Activated CD4-positive, CD25-positive, alpha-beta regulatory T cell treated with anti-CD3 and anti-CD28 coated beads, Interleukin-2, amount 50 U/mL, for 16 hours (primary cell): ENCODE measurements around the gene C11orf68.
A peak's percentile ranks its signal among the peaks of the same experiment; 100 is the strongest.

Experiments used
- DNase-seq: peaks from one replicate; pipeline ENCODE4 v3.0.0-alpha.2; 2020; ENCODE audit warnings: low read depth, low spot score

Gene C11orf68

DNA sequence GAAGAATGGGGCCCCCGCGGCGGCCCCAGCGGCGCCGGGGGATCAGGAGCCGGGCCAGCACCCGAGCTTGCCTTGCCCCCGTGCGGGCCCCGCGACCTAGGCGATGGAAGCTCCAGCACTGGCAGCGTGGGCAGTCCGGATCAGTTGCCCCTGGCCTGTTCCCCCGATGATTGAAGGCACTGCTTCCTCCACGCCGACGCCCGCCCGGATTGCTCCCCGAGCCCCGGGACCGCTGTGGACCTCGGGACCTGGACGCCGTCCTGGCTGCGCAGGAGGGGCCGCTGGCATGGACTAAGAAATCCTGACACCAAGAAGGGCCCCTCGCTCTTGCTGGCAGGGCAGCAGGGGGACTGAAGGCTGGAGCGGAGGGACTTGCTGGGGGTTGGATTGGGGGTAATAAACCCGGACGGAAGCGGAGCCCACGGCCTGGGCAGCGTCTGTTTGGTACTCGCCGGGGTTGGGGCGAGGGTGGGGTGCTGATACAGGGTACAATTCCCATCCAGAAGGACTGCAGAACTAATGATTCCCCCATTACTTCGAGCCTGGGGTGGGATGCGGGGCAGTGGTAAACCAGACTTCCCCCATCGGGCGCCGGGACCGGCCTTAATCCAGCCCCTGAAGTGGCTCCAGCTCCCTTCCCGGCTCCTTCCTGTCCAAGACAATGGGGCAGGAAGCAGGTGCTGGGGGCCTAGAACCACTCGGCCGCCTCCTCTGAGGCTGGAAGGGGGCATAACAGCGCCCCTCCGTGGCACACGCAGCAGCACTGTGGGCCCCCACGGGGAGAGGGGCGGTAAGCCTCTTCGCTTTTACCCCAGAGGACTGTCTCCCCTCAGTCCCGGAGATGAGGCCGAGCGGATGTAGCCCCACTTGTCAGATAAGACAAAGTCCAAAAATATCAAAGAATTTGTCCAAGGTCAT, 27.4 kb downstream of the C11orf68 start:
- DNase-seq: no peak

DNA sequence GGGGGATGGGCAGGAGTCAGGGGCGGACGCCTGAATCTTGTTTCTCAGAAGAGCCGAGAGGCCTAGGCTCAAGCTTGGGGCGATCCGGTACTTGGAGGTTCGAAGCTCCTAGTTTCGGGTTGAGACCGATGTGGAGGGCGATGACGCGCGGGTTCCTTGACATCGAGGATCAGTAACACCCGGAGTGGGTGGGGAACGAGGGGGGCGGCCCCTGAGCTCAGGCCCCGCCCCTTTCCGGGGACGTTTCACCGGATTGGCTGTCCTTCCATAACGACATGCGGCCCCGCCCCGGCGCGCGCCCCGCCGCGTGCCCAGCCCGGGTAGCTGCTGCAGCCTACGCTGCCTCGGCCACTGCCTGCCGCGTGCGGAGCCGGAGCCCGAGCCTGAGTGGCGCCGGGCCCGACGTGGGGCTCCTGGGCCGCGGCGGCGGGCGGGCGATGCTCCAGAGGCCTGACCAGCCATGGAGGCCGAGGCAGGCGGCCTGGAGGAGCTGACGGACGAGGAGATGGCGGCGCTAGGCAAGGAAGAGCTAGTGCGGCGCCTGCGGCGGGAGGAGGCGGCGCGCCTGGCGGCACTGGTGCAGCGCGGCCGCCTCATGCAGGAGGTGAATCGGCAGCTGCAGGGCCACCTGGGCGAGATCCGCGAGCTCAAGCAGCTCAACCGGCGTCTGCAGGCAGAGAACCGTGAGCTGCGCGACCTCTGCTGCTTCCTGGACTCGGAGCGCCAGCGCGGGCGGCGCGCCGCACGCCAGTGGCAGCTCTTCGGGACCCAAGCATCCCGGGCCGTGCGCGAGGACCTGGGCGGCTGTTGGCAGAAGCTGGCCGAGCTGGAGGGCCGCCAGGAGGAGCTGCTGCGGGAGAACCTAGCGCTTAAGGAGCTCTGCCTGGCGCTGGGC, 28.3 kb downstream of the C11orf68 start, which contains the start of gene CCDC85B:
Gene CCDC85B (plus strand): TSS at position 350 of the 895 bp plus-strand sequence. CDS start 111 bp downstream, at position 461.
- DNase-seq: peak; percentile 96

- DNase-seq: peak; percentile 94
Observed at GRCh38 chr11:65888163-65888814, 30.6 kb downstream of the C11orf68 start, which contains the start of gene FIBP. TSS of gene FIBP (minus strand) at chr11:65888471. CDS start at chr11:65888418, 53 bp downstream.

- no peak for DNase-seq
Observed at GRCh38 chr11:65887723-65888162, 31.1 kb downstream of the C11orf68 start.

- DNase-seq: no peak
Observed at GRCh38 chr11:65886826-65887722, 31.8 kb downstream of the C11orf68 start.

DNA sequence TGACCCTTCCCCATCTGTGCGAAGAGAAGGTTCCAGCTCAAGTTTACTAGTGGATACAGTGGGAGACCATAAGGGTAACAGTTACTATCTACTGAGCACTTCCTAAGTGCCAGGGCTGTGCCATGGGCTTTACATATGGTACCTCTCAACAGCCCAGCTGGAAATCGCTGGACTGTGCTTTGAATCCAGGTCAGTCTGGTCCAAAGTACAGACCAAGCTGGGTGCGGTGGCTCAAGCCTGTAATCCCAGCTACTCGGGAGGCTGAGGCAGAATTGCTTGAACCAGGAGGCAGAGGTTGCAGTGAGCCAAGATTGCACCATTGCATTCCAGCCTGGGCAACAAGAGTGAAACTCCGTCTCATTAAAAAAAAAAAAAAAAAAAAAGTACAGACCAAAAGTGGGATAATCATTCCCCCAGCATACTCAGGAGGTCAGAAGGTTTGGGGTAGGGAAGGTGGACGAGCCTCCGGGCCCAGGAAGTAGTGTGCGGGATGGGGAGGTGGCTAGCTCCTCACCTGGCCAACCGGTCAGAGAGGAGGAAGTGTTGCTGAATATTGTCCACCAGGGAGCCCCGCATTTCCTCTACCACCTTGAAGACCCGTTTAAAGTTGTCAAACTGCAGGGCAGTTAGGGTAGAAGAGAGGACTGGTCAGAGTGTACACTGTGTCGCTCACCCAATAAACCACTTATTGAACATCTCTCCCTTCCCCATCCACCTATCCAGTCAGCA, 32.9 kb downstream of the C11orf68 start:
- DNase-seq: no peak

GRCh38 chr11:65885231-65885630, 33.6 kb downstream of the C11orf68 start:
- no peak for DNase-seq

DNA sequence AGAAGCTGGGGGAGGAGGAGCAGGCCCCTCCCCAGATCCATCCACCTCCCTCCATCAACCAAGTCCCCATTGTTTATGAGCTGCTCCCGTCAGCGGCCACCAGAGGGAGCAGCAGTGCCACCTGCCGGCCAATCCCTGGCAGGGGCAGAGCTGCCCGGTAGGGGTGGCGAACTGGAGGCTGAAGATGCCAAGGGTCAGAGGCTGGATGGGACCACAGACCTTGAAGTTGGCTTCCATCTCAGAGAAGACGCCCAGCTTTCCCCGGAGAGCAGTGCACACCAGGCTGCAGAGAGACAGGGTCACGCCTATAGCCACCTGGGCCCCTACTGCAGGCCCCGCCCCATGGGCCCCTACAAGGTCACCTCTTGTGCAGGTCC, 34.2 kb downstream of the C11orf68 start:
- peak; percentile 68 for DNase-seq

GRCh38 chr11:65883786-65884715, 34.8 kb downstream of the C11orf68 start:
- no peak for DNase-seq

DNA sequence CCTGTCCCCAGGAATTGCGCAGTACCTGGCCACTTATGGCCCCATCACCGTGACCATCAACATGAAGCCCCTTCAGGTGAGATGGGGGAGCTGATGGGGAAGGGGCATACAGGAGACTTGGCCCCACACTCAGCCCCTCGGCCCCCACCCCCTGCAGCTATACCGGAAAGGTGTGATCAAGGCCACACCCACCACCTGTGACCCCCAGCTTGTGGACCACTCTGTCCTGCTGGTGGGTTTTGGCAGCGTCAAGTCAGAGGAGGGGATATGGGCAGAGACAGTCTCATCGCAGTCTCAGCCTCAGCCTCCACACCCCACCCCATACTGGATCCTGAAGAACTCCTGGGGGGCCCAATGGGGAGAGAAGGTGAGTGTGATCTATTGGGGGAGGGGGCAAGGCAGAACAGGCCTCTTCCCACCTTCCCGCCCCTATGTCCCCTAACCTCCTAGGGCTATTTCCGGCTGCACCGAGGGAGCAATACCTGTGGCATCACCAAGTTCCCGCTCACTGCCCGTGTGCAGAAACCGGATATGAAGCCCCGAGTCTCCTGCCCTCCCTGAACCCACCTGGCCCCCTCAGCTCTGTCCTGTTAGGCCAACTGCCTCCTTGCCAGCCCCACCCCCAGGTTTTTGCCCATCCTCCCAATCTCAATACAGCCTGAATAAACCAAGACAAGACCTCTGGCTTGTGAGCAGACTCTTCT, 35.7 kb downstream of the C11orf68 start:
- no peak for DNase-seq

GRCh38 chr11:65882120-65883057, 36.5 kb downstream of the C11orf68 start:
- no peak for DNase-seq

DNA sequence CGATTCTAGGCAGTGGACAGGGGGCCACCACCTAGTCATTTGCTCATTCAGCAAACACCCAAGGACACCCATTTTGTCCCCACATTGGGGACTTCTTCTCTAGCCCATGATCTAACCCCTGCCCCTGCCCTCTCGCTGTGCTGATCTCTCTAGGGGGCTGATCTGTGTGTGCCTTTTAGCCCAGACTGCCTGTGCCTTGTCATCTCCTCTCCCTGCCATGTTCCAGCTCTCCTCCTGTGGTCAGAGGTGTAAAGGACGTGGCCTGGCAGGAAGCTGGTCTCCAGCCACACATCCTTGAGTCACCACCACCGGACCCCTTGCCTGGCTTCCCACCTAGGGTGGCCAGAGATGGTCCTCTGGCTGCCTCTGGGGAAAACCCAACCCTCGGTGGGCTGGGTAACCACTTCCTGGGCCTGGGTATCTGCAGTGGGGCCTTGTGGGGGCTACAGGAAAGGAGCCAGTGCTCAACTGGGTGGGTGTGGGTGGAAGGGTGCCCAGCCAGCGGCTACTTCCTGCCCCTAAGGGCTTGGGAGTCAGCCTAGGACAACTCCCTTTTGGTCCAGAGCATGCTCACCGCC, 37.9 kb downstream of the C11orf68 start:
- DNase-seq: no peak

- DNase-seq: no peak
Observed at GRCh38 chr11:65880027-65880426, 38.8 kb downstream of the C11orf68 start.

- no peak for DNase-seq
Observed at GRCh38 chr11:65879617-65880016, 39.2 kb downstream of the C11orf68 start, which contains the start of gene CTSW. TSS of gene CTSW (plus strand) at chr11:65879837. CDS start at chr11:65879855, 18 bp downstream.

DNA sequence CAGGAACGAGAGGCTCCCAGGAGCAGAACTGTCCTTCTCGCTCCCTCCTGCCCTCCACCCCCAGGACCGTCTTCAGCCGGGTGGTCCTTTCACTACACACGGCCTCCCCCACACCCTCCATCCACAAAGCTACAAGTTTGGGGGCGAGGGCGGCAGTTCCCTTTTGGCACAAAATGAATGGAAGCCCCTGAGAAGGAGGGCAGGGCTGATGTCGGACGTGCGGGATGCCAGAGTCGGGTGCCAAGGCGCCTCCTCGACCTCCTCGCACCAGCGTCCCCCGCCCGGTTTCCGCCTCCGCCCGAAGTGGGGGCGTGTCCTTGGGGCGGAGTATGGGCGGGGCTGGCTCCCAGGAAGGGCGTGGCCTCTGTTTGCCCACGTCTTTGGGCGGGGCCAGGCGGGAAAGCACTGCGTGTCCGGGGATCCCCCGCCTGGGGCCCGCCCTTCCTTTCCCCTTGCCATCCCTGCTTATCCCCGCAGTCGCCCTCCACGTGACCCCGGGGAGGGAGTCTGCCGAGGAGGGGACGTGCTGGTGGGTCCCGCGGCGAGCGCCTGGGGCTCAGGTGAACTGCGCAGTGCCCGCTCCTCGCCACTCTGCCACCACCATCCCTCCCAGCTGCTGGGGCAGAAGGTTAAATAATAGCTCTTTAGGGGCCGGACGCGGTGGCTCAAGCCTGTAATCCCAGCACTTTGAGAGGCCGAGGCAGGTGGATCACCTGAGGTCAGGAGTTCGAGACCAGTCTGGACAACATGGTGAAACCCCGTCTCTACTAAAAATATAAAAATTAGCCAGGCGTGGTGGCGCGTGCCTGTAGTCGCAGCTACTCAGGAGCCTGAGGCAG, 45.3 kb downstream of the C11orf68 start:
- DNase-seq: peak; percentile 93
